HepG2 (cell line): ENCODE measurements around the gene TBC1D1. TPM values are rescaled to one million over a fixed set of nuclear protein-coding genes. Genes with fewer than 3 reads are reported as not detected.
A peak's percentile ranks its signal among the peaks of the same experiment; 100 is the strongest.

Experiments
- FOSL2 ChIP-seq: sonication (generic); formaldehyde crosslinking; IDR thresholded peaks from 2 replicates; pipeline ENCODE4 v1.4.0; 2020; ENCODE audit warnings: missing genetic modification reagents
- HNRNPH1 ChIP-seq: fragments of 200-400 bp; formaldehyde crosslinking; optimal IDR thresholded peaks from 2 replicates; pipeline ENCODE3; 2017; ENCODE audit warnings: mild to moderate bottlenecking, low read depth, low read length
- MAF1 ChIP-seq: sonication (generic); formaldehyde crosslinking; IDR thresholded peaks from 2 replicates; pipeline ENCODE4 v1.5.0; 2020; ENCODE audit warnings: missing genetic modification reagents, borderline replicate concordance
- TOE1 ChIP-seq: sonication (generic); formaldehyde crosslinking; IDR thresholded peaks from 2 replicates; pipeline ENCODE4 v1.4.0; 2020; ENCODE audit warnings: mild to moderate bottlenecking, missing genetic modification reagents
- ZBTB4 ChIP-seq: sonication (generic); formaldehyde crosslinking; IDR thresholded peaks from 2 replicates; pipeline ENCODE4 v1.4.0; 2020; ENCODE audit warnings: missing genetic modification reagents, mild to moderate bottlenecking, borderline replicate concordance
- ZNF354B ChIP-seq: sonication (generic); formaldehyde crosslinking; IDR thresholded peaks from 2 replicates; pipeline ENCODE4 v1.8.0; 2022; ENCODE audit warnings: mild to moderate bottlenecking, missing genetic modification reagents
- ZNF746 ChIP-seq: sonication (generic); formaldehyde crosslinking; IDR thresholded peaks from 2 replicates; pipeline ENCODE4 v1.8.0; 2022; ENCODE audit warnings: mild to moderate bottlenecking, missing genetic modification reagents
- polyA plus RNA-seq, 8 experiments: library from polyadenylated mRNA; depleted of rRNA in 3 of 8; stranded (reverse) in 7 of 8; unstranded in 1 of 8; fragments of >200 nt; fragmentation: Illumina TruSeq in 4 of 8; extraction: Trizol in 4 of 8; gene quantifications; 2 replicates each; pipeline versions ENCODE4 v1.2.1 to v1.2.3, GENCODE V29; 2011 to 2016; ENCODE audit warnings: low read depth in 4 of 8, missing spikeins in 1 of 8, mixed read lengths in 1 of 8; ENCODE audit not compliant: insufficient read depth in 1 of 8
- total RNA-seq, 5 experiments: library from RNA; depleted of rRNA; stranded (reverse); fragments of >200 nt; fragmentation: Illumina TruSeq; extraction: Trizol; gene quantifications; 2 replicates each; pipeline ENCODE4 v1.2.3, GENCODE V29; 2016; ENCODE audit warnings: low read depth in 1 of 5
- TF ChIP-seq, protein P1 (sequence below): sonication (generic); formaldehyde crosslinking; IDR thresholded peaks from 2 replicates; pipeline ENCODE4 v1.4.0; 2020; ENCODE audit warnings: low read depth, missing genetic modification reagents
- TF ChIP-seq, protein P2 (sequence below), 2 experiments: IDR thresholded peaks; 2 replicates each; pipeline ENCODE4 v1.6.1; 2011 to 2012; ENCODE audit warnings: low read length in 2 of 2, borderline replicate concordance in 1 of 2, low read depth in 1 of 2, mild to moderate bottlenecking in 1 of 2, moderate library complexity in 1 of 2
- TF ChIP-seq, protein P3 (sequence below): sonication (generic); formaldehyde crosslinking; IDR thresholded peaks from 2 replicates; pipeline ENCODE4 v1.4.0; 2020; ENCODE audit warnings: missing genetic modification reagents, borderline replicate concordance

Gene TBC1D1
- total and polyA plus RNA-seq, 2 of the 13 experiments (the other 11 are each of a cell fraction or from before 2014, with no cell fraction given): 37.3 to 62.8 TPM

GRCh38 chr4:38077791-38078489 lies 187.1 kb downstream of the TBC1D1 start (continued):
- TF ChIP-seq, protein P1, sequence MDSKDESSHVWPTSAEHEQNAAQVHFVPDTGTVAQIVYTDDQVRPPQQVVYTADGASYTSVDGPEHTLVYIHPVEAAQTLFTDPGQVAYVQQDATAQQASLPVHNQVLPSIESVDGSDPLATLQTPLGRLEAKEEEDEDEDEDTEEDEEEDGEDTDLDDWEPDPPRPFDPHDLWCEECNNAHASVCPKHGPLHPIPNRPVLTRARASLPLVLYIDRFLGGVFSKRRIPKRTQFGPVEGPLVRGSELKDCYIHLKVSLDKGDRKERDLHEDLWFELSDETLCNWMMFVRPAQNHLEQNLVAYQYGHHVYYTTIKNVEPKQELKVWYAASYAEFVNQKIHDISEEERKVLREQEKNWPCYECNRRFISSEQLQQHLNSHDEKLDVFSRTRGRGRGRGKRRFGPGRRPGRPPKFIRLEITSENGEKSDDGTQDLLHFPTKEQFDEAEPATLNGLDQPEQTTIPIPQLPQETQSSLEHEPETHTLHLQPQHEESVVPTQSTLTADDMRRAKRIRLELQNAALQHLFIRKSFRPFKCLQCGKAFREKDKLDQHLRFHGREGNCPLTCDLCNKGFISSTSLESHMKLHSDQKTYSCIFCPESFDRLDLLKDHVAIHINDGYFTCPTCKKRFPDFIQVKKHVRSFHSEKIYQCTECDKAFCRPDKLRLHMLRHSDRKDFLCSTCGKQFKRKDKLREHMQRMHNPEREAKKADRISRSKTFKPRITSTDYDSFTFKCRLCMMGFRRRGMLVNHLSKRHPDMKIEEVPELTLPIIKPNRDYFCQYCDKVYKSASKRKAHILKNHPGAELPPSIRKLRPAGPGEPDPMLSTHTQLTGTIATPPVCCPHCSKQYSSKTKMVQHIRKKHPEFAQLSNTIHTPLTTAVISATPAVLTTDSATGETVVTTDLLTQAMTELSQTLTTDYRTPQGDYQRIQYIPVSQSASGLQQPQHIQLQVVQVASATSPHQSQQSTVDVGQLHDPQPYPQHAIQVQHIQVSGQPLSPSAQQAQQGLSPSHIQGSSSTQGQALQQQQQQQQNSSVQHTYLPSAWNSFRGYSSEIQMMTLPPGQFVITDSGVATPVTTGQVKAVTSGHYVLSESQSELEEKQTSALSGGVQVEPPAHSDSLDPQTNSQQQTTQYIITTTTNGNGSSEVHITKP (CRISPR knock-in tag): no peak
- peak; percentile 69 for TF ChIP-seq FOSL2 (CRISPR knock-in tag)
- TF ChIP-seq HNRNPH1: no peak
- TF ChIP-seq ZNF746 (CRISPR knock-in tag): peak; percentile 83; the same call in 1 of the 2 replicates
- no peak for TF ChIP-seq ZNF354B (CRISPR knock-in tag)
- peak; percentile 81; the same call in 1 of the 2 replicates for TF ChIP-seq ZBTB4 (CRISPR knock-in tag)
- TF ChIP-seq, protein P2, sequence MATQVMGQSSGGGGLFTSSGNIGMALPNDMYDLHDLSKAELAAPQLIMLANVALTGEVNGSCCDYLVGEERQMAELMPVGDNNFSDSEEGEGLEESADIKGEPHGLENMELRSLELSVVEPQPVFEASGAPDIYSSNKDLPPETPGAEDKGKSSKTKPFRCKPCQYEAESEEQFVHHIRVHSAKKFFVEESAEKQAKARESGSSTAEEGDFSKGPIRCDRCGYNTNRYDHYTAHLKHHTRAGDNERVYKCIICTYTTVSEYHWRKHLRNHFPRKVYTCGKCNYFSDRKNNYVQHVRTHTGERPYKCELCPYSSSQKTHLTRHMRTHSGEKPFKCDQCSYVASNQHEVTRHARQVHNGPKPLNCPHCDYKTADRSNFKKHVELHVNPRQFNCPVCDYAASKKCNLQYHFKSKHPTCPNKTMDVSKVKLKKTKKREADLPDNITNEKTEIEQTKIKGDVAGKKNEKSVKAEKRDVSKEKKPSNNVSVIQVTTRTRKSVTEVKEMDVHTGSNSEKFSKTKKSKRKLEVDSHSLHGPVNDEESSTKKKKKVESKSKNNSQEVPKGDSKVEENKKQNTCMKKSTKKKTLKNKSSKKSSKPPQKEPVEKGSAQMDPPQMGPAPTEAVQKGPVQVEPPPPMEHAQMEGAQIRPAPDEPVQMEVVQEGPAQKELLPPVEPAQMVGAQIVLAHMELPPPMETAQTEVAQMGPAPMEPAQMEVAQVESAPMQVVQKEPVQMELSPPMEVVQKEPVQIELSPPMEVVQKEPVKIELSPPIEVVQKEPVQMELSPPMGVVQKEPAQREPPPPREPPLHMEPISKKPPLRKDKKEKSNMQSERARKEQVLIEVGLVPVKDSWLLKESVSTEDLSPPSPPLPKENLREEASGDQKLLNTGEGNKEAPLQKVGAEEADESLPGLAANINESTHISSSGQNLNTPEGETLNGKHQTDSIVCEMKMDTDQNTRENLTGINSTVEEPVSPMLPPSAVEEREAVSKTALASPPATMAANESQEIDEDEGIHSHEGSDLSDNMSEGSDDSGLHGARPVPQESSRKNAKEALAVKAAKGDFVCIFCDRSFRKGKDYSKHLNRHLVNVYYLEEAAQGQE (IDR thresholded peaks at IDR 0.05; ENCODE audit: borderline replicate concordance in 1 of 2, low read depth in 1 of 2, low read length in 2 of 2): peak in 1 of 2 experiments; percentile 46; a peak in 1 of 4 replicates
- TF ChIP-seq, protein P3, sequence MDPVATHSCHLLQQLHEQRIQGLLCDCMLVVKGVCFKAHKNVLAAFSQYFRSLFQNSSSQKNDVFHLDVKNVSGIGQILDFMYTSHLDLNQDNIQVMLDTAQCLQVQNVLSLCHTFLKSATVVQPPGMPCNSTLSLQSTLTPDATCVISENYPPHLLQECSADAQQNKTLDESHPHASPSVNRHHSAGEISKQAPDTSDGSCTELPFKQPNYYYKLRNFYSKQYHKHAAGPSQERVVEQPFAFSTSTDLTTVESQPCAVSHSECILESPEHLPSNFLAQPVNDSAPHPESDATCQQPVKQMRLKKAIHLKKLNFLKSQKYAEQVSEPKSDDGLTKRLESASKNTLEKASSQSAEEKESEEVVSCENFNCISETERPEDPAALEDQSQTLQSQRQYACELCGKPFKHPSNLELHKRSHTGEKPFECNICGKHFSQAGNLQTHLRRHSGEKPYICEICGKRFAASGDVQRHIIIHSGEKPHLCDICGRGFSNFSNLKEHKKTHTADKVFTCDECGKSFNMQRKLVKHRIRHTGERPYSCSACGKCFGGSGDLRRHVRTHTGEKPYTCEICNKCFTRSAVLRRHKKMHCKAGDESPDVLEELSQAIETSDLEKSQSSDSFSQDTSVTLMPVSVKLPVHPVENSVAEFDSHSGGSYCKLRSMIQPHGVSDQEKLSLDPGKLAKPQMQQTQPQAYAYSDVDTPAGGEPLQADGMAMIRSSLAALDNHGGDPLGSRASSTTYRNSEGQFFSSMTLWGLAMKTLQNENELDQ (CRISPR knock-in tag): no peak
- TF ChIP-seq TOE1 (CRISPR knock-in tag): no peak
- no peak for TF ChIP-seq MAF1 (CRISPR knock-in tag)
